ENCODE results near the gene PHACTR3. TPM values are rescaled to one million over a fixed set of nuclear protein-coding genes. Genes with fewer than 3 reads are reported as not detected.

PHACTR3 gene
- total and polyA plus RNA-seq, 2 experiments from 2014 or later = 0.45 to 0.61 TPM

GRCh38 chr20:59873409-59873808, 269.1 kb downstream of the PHACTR3 start:
- Histone ChIP-seq H3K36me3 (ENCODE audit: insufficient read depth) (no peaks in the 10 kb centered on the region), H3K4me2 (no peak overlapping the region), H3K9me2 (ENCODE audit: insufficient read depth) (no peaks in the 10 kb centered on the region), H2AFZ (no peak overlapping the region), H3K27ac (ENCODE audit: low read depth) (no peak overlapping the region), H3K27me3 (ENCODE audit: insufficient read depth) (no peaks in the 10 kb centered on the region), H3K4me1 (ENCODE audit: insufficient read depth) (no peaks in the 10 kb centered on the region), H4K20me1 (replicated peaks; ENCODE audit: insufficient read depth) (no peaks in the 10 kb centered on the region), H3K4me3 (no peak overlapping the region), H3K79me2 (replicated peaks; ENCODE audit: insufficient read depth) (no peaks in the 10 kb centered on the region), H3F3A (replicated peaks; ENCODE audit: low read depth) (no peaks in the 10 kb centered on the region)
- TF ChIP-seq REST (IDR thresholded peaks at IDR 0.05; ENCODE audit: unreplicated experiment) = no peak
- TF ChIP-seq CREB1 (CRISPR knock-in tag; IDR thresholded peaks at IDR 0.05; ENCODE audit: low read depth) = no peak
- no peak for DNase-seq (ENCODE audit: low spot score)
- H3K27me3 Mint-ChIP-seq (ENCODE audit: insufficient read depth, low read depth, poor library complexity) = no peaks in the 10 kb centered on the region
- no peak overlapping the region for H3K4me3 Mint-ChIP-seq
- H3K36me3 Mint-ChIP-seq (ENCODE audit: low read depth) = no peaks in the 10 kb centered on the region
- H3K27ac Mint-ChIP-seq = no peak overlapping the region
- no peaks in the 10 kb centered on the region for H3K9me3 Mint-ChIP-seq
- ATAC-seq = no peak
- no peaks in the 10 kb centered on the region for H3K4me1 Mint-ChIP-seq

DNA sequence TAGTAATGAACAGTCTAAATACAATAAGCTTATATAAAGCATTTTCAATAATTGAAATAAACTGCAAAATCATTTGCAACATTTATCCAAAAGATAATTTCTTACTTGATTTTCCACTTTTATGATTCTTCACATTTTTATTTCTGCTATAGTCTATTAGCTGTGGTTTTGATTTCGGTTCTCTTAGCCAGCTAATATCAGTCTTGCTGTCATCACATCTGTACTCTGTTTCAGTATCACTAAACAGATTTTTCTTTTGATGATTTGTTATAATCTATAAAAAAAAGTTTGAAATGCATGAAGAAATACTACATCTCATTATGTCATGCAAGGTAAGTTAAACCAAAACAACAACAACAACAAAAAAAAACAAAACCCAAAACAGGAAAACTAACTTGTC, 275.9 kb downstream of the PHACTR3 start:
- Histone ChIP-seq H3K4me2 (no peak overlapping the region), H4K20me1 (replicated peaks; ENCODE audit: insufficient read depth) (no peaks in the 10 kb centered on the region), H2AFZ (no peak overlapping the region), H3K4me3 (no peak overlapping the region), H3K36me3 (ENCODE audit: insufficient read depth) (no peaks in the 10 kb centered on the region), H3K4me1 (ENCODE audit: insufficient read depth) (no peaks in the 10 kb centered on the region), H3K27ac (ENCODE audit: low read depth) (no peak overlapping the region), H3K79me2 (replicated peaks; ENCODE audit: insufficient read depth) (no peaks in the 10 kb centered on the region), H3F3A (replicated peaks; ENCODE audit: low read depth) (no peaks in the 10 kb centered on the region), H3K27me3 (ENCODE audit: insufficient read depth) (no peaks in the 10 kb centered on the region), H3K9me2 (ENCODE audit: insufficient read depth) (no peaks in the 10 kb centered on the region)
- Mint-ChIP-seq H3K36me3 (ENCODE audit: low read depth) (no peaks in the 10 kb centered on the region), H3K4me1 (no peaks in the 10 kb centered on the region), H3K27me3 (ENCODE audit: insufficient read depth, low read depth, poor library complexity) (no peaks in the 10 kb centered on the region), H3K4me3 (no peak overlapping the region), H3K27ac (no peak overlapping the region), H3K9me3 (no peaks in the 10 kb centered on the region)
- no peak for ATAC-seq
- DNase-seq (ENCODE audit: low spot score) = no peak
- TF ChIP-seq, protein P1, sequence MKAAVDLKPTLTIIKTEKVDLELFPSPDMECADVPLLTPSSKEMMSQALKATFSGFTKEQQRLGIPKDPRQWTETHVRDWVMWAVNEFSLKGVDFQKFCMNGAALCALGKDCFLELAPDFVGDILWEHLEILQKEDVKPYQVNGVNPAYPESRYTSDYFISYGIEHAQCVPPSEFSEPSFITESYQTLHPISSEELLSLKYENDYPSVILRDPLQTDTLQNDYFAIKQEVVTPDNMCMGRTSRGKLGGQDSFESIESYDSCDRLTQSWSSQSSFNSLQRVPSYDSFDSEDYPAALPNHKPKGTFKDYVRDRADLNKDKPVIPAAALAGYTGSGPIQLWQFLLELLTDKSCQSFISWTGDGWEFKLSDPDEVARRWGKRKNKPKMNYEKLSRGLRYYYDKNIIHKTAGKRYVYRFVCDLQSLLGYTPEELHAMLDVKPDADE (IDR thresholded peaks at IDR 0.05) = no peak
- no peak for TF ChIP-seq CREB1 (CRISPR knock-in tag; IDR thresholded peaks at IDR 0.05; ENCODE audit: low read depth)
- TF ChIP-seq REST (IDR thresholded peaks at IDR 0.05; ENCODE audit: unreplicated experiment) = no peak
- no peak for TF ChIP-seq EZH2 (IDR thresholded peaks at IDR 0.05; ENCODE audit: low read depth, unreplicated experiment)
- TF ChIP-seq NANOG (IDR thresholded peaks at IDR 0.05; ENCODE audit: borderline replicate concordance) = no peak
- no peak for TF ChIP-seq ZNF331 (CRISPR knock-in tag; IDR thresholded peaks at IDR 0.05; ENCODE audit: low read depth)
- TF ChIP-seq POLR2AphosphoS5 (IDR thresholded peaks at IDR 0.05; ENCODE audit: low read depth) = no peak
- no peak for TF ChIP-seq ZNF114 (CRISPR knock-in tag; IDR thresholded peaks at IDR 0.05)
- TF ChIP-seq JUNB (IDR thresholded peaks at IDR 0.05; ENCODE audit: unreplicated experiment) = no peak
- no peak for TF ChIP-seq STAT1 (IDR thresholded peaks at IDR 0.05; ENCODE audit: unreplicated experiment)
- no peak for TF ChIP-seq CTCF (conservative IDR thresholded peaks at IDR 0.05; ENCODE audit: low read depth in 2 of 2)
